ENCODE measurements around the gene MRC2. TPM values are rescaled to one million over a fixed set of nuclear protein-coding genes. Genes with fewer than 3 reads are reported as not detected.
A peak's percentile ranks its signal among the peaks of the same experiment; 100 is the strongest.

MRC2 gene
- total and polyA plus RNA-seq, 2 experiments from 2014 or later = 222 to 756 TPM

DNA sequence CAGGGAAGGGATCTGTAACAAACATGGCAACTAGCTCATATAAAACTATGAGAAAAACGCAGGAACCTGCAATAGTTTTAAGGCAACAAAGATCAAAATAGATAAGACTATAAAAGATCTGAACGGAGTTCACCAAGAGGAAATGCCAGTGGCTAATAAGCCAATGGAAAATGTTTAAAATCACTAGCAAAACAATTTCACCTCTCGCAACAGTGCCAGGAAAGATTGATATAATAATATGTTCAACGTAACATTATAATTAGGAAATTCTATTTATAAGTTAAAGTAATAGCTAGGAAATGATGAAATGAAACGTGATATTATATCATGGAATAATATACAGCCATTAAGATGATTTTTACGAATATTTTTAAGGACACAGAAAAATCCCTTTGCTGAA, 16.0 kb downstream of the MRC2 start:
- in situ Hi-C loops (cut with MboI) = no loop called here
- DNase-seq = no peak
- no peak for TF ChIP-seq EZH2phosphoT487 (IDR thresholded peaks at IDR 0.05; ENCODE audit: insufficient read depth, low read depth)
- TF ChIP-seq EZH2 (IDR thresholded peaks at IDR 0.05; ENCODE audit: insufficient read depth, poor library complexity, severe bottlenecking) = no peak
- no peaks in the 10 kb centered on the region for H3K9me2 ChIP-seq (ENCODE audit: insufficient read depth)
- H3K9me3 ChIP-seq (ENCODE audit: low read depth) = no peaks in the 10 kb centered on the region
- H4K20me1 ChIP-seq (ENCODE audit: insufficient read depth) = no peaks in the 10 kb centered on the region
- no peak overlapping the region for H3K4me2 ChIP-seq (ENCODE audit: unreplicated experiment)
- peaks cover 98% of the 10 kb centered on the region for H3K79me2 ChIP-seq (ENCODE audit: insufficient read depth)
- peaks cover 21% of the 10 kb centered on the region for H3F3A ChIP-seq (ENCODE audit: insufficient read depth)
- H3K27me3 ChIP-seq (replicated peaks; ENCODE audit: insufficient read depth) = no peaks in the 10 kb centered on the region
- no peak overlapping the region for H3K4me3 ChIP-seq
- H3K27ac ChIP-seq = no peak overlapping the region
- H3K9ac ChIP-seq = no peak overlapping the region
- H2AFZ ChIP-seq = no peak overlapping the region
- H3K36me3 ChIP-seq (ENCODE audit: low read depth) = 0 out of 2 replicates have a peak, but pooled peaks cover 6% of the 10 kb centered on the region
- peaks cover 14% of the 10 kb centered on the region for H3K4me1 ChIP-seq (ENCODE audit: insufficient read depth)
- WGBS, 2 experiments (ENCODE audit: low coverage in 1 of 2, low lambda C conversion rate in 2 of 2, missing lambda C conversion rate in 2 of 2) = 82 to 84% methylated on average over 6 of the region's 6 CpGs

DNA sequence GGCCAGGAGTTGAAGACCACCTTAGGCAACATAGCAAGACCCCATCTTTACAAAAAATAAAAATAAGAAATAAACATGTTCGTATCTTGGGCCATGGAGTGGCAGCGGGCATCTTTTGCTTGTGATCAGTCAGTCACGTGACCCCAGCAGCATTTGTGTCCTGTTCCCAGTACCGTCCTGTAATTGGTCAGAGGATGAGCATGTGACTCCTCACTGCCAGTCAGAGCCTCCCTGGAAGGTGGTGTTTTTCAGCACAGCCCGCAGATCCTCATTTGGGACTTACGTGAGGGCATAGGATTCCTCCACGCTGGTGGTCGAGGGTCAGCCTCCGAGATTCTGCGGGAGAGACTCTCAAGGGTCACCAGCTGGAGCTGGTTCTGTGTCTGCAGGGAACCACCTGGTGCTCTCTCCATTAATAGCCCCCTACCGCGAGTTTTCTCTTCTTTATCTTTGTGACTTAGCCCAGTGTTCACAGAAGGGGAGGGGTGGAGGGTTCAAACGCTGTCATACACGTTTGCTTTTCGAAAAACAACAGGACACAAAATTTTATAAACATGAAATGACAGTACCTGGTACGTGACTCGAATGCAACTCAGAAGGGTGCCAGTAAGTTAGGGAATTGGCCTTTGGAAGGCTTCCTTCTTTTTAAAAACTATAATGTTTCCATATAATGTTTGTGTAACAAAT, 17.2 kb downstream of the MRC2 start:
- WGBS, 2 experiments (ENCODE audit: low coverage in 1 of 2, low lambda C conversion rate in 2 of 2, missing lambda C conversion rate in 2 of 2) = 91% methylated on average over 17 of the region's 17 CpGs
- Histone ChIP-seq H3K4me3 (no peak overlapping the region), H3F3A (ENCODE audit: insufficient read depth) (peaks cover 21% of the 10 kb centered on the region), H3K27ac (no peak overlapping the region), H2AFZ (no peak overlapping the region), H3K36me3 (ENCODE audit: low read depth) (0 out of 2 replicates have a peak, but pooled peaks cover 8% of the 10 kb centered on the region), H3K27me3 (replicated peaks; ENCODE audit: insufficient read depth) (no peaks in the 10 kb centered on the region), H3K9me2 (ENCODE audit: insufficient read depth) (no peaks in the 10 kb centered on the region), H3K9ac (no peak overlapping the region), H3K4me2 (ENCODE audit: unreplicated experiment) (no peak overlapping the region), H3K4me1 (ENCODE audit: insufficient read depth) (peaks cover 13% of the 10 kb centered on the region), H3K9me3 (ENCODE audit: low read depth) (no peaks in the 10 kb centered on the region), H3K79me2 (ENCODE audit: insufficient read depth) (peaks cover 98% of the 10 kb centered on the region), H4K20me1 (ENCODE audit: insufficient read depth) (no peaks in the 10 kb centered on the region)
- in situ Hi-C loops (cut with MboI) = no loop called here
- no peak for DNase-seq
- no peak for TF ChIP-seq EZH2 (IDR thresholded peaks at IDR 0.05; ENCODE audit: insufficient read depth, poor library complexity, severe bottlenecking)
- no peak for TF ChIP-seq EZH2phosphoT487 (IDR thresholded peaks at IDR 0.05; ENCODE audit: insufficient read depth, low read depth)

DNA sequence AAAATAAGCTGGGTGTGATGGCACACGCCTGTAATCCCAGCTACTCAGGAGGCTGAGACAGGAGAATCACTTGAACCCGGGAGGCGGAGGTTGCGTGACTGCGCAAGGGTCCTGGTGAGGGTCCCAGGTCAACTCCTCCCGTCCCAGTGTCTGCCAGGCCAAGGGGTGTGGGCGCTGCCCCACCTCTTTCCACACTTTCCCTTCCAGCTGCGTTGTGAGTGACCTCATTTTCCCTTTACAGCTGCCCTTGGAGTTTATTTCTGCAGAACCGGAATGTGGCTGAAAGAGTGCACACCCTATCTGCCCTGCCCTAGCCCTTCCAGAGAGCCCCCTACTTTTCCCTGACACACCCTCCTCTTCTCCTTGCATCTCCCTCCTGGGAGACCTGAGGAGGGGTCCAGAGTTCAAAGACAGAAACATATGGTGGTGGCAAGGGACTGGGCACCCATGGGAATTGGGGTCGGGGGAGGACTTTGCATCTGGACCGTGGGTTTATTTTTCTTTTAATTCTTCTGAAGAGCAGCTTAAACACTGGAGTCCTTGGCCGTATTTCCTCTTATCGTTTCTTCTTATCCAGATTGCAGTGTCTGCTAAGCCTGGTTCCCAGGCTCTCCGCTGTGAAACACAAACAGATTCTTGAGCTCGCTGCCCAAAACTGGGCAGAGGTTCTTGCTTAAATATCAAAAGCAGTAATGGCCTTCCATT, 20.9 kb downstream of the MRC2 start:
- H3K27ac ChIP-seq = peak overlapping the region; percentile 12; the same call in 1 of the 2 replicates
- no peak overlapping the region for H3K9ac ChIP-seq
- peaks cover 88% of the 10 kb centered on the region for H3K79me2 ChIP-seq (ENCODE audit: insufficient read depth)
- no peaks in the 10 kb centered on the region for H3K9me3 ChIP-seq (ENCODE audit: low read depth)
- TF ChIP-seq EZH2 (IDR thresholded peaks at IDR 0.05; ENCODE audit: insufficient read depth, poor library complexity, severe bottlenecking) (no peak), EZH2phosphoT487 (IDR thresholded peaks at IDR 0.05; ENCODE audit: insufficient read depth, low read depth) (no peak)
- peak; percentile 42 for DNase-seq
- no peaks in the 10 kb centered on the region for H3K9me2 ChIP-seq (ENCODE audit: insufficient read depth)
- no peak overlapping the region for H3K4me3 ChIP-seq
- H3K27me3 ChIP-seq (replicated peaks; ENCODE audit: insufficient read depth) = no peaks in the 10 kb centered on the region
- in situ Hi-C loops (cut with MboI) = no loop called here
- H2AFZ ChIP-seq = no peak overlapping the region
- no peaks in the 10 kb centered on the region for H4K20me1 ChIP-seq (ENCODE audit: insufficient read depth)
- H3K4me1 ChIP-seq (ENCODE audit: insufficient read depth) = peaks cover 30% of the 10 kb centered on the region
- no peak overlapping the region for H3K4me2 ChIP-seq (ENCODE audit: unreplicated experiment)
- H3F3A ChIP-seq (ENCODE audit: insufficient read depth) = peaks cover 33% of the 10 kb centered on the region
- 51 to 55% methylated on average over 15 of the region's 15 CpGs for WGBS, 2 experiments (ENCODE audit: low coverage in 1 of 2, low lambda C conversion rate in 2 of 2, missing lambda C conversion rate in 2 of 2)
- H3K36me3 ChIP-seq (ENCODE audit: low read depth) = 0 out of 2 replicates have a peak, but pooled peaks cover 2% of the 10 kb centered on the region

DNA sequence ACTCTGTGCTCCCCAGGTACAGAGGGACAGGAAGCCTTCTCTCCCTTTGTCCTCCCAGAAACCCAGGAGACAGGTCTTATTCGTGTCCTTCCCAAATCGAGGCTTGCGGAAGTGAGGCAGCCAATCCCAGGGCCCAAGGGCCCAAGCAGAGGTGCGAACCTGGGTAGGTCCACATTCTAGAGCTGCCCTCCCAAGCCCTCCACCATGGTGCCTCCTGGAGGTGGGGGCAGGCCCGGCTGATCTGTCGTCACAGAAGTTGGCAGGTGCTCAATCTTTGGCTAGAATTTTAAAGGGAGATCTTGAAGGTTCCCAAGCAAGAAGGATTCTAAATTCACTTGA, 21.5 kb downstream of the MRC2 start:
- Histone ChIP-seq H3K27ac (no peak overlapping the region; the same call in 1 of the 2 replicates), H3K9me2 (ENCODE audit: insufficient read depth) (no peaks in the 10 kb centered on the region), H3K4me2 (ENCODE audit: unreplicated experiment) (no peak overlapping the region), H3K36me3 (ENCODE audit: low read depth) (0 out of 2 replicates have a peak, but pooled peaks cover 2% of the 10 kb centered on the region), H4K20me1 (ENCODE audit: insufficient read depth) (no peaks in the 10 kb centered on the region), H3K27me3 (replicated peaks; ENCODE audit: insufficient read depth) (no peaks in the 10 kb centered on the region), H3K4me3 (no peak overlapping the region), H2AFZ (no peak overlapping the region), H3F3A (ENCODE audit: insufficient read depth) (peaks cover 28% of the 10 kb centered on the region), H3K79me2 (ENCODE audit: insufficient read depth) (peaks cover 84% of the 10 kb centered on the region), H3K9ac (no peak overlapping the region), H3K4me1 (ENCODE audit: insufficient read depth) (peaks cover 35% of the 10 kb centered on the region), H3K9me3 (ENCODE audit: low read depth) (no peaks in the 10 kb centered on the region)
- 83 to 85% methylated on average over 6 of the region's 6 CpGs for WGBS, 2 experiments (ENCODE audit: low coverage in 1 of 2, low lambda C conversion rate in 2 of 2, missing lambda C conversion rate in 2 of 2)
- in situ Hi-C loops (cut with MboI) = no loop called here
- DNase-seq = no peak
- TF ChIP-seq EZH2phosphoT487 (IDR thresholded peaks at IDR 0.05; ENCODE audit: insufficient read depth, low read depth) (no peak), EZH2 (IDR thresholded peaks at IDR 0.05; ENCODE audit: insufficient read depth, poor library complexity, severe bottlenecking) (no peak)

Measured in GM23248 (cell line).